ENCODE measurements around the gene MRPL30.

Gene MRPL30

DNA sequence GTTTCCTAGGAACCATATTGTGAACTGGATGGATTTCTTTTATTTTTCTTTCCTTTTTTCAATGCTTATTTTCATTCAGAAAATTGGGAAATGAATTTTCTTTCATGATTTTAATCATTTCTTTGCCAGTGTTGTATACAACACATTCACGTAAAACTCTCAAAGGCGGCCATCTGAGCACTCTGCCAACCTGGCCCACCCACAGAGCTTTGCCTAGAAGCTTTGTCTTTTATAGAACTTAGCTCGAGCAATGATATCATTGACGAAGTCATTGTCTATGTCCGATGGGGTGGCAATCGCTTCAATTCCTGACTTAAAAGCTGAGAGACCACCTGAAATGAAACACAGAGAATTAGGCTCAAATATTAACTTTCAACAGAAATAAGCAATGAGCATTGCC is 61.2 kb downstream of the MRPL30 start:
- ChIA-PET POLR2A (no interaction called here), CTCF (no interaction called here)
- TF ChIP-seq, protein P1, sequence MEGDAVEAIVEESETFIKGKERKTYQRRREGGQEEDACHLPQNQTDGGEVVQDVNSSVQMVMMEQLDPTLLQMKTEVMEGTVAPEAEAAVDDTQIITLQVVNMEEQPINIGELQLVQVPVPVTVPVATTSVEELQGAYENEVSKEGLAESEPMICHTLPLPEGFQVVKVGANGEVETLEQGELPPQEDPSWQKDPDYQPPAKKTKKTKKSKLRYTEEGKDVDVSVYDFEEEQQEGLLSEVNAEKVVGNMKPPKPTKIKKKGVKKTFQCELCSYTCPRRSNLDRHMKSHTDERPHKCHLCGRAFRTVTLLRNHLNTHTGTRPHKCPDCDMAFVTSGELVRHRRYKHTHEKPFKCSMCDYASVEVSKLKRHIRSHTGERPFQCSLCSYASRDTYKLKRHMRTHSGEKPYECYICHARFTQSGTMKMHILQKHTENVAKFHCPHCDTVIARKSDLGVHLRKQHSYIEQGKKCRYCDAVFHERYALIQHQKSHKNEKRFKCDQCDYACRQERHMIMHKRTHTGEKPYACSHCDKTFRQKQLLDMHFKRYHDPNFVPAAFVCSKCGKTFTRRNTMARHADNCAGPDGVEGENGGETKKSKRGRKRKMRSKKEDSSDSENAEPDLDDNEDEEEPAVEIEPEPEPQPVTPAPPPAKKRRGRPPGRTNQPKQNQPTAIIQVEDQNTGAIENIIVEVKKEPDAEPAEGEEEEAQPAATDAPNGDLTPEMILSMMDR (IDR thresholded peaks at IDR 0.05; ENCODE audit: control extremely low read depth, extremely low read depth, low read depth, missing control alignments): no peak
- DNase-seq (ENCODE audit: extremely low spot score): no peak
